HEK293 (cell line): ENCODE results near the gene TRAF2.

Experiments
- TF ChIP-seq, protein P1 (sequence below): fragments of 450-650 bp; formaldehyde crosslinking; IDR thresholded peaks from 2 replicates; pipeline ENCODE4 v1.5.1; 2016; ENCODE audit warnings: missing biosample characterization, missing genetic modification characterization
- TF ChIP-seq, protein P2 (sequence below): fragments of 450-650 bp; formaldehyde crosslinking; IDR thresholded peaks from 2 replicates; pipeline ENCODE4 v1.5.1; 2016; ENCODE audit warnings: missing biosample characterization, missing genetic modification characterization

DNA sequence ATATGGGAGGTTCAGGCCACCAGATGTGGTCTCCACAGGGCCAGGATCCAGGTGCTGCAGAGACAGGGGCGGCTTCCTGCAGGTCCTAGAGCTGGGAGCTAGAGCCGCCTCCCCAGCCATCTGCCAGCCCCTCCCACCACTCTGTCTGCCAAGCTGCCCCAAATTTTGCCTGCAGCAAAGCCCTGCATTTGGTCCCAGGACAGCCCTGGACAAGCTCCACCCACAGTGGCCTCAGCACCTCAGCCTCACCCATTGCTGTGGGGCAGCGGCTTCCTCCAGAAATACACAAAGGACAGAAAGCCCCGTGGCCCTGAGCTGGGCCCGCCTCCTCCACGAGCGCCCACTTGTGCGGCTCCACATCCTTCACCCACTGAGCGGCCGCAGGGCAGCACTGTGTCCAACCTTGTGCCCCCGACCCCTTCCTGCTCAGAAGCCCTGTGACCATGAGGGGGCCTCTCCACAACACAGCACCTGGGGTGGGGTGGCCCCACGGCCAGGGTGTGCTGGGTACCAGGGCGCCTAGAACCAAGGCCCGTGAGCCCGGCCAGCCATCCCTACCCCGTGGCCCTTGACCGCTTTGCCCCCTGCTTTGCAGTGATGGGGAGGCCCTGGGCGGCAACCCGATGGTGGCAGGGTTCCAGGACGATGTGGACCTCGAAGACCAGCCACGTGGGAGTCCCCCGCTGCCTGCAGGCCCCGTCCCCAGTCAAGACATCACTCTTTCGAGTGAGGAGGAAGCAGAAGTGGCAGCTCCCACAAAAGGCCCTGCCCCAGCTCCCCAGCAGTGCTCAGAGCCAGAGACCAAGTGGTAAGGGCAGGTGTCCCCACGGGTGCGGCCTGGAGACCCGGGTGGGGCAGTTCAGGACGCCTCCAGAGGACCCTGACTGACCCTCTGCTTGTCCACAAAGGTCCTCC lies 47.7 kb upstream of the TRAF2 start:
- TF ChIP-seq, protein P1, sequence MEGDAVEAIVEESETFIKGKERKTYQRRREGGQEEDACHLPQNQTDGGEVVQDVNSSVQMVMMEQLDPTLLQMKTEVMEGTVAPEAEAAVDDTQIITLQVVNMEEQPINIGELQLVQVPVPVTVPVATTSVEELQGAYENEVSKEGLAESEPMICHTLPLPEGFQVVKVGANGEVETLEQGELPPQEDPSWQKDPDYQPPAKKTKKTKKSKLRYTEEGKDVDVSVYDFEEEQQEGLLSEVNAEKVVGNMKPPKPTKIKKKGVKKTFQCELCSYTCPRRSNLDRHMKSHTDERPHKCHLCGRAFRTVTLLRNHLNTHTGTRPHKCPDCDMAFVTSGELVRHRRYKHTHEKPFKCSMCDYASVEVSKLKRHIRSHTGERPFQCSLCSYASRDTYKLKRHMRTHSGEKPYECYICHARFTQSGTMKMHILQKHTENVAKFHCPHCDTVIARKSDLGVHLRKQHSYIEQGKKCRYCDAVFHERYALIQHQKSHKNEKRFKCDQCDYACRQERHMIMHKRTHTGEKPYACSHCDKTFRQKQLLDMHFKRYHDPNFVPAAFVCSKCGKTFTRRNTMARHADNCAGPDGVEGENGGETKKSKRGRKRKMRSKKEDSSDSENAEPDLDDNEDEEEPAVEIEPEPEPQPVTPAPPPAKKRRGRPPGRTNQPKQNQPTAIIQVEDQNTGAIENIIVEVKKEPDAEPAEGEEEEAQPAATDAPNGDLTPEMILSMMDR: no peak
- TF ChIP-seq, protein P2, sequence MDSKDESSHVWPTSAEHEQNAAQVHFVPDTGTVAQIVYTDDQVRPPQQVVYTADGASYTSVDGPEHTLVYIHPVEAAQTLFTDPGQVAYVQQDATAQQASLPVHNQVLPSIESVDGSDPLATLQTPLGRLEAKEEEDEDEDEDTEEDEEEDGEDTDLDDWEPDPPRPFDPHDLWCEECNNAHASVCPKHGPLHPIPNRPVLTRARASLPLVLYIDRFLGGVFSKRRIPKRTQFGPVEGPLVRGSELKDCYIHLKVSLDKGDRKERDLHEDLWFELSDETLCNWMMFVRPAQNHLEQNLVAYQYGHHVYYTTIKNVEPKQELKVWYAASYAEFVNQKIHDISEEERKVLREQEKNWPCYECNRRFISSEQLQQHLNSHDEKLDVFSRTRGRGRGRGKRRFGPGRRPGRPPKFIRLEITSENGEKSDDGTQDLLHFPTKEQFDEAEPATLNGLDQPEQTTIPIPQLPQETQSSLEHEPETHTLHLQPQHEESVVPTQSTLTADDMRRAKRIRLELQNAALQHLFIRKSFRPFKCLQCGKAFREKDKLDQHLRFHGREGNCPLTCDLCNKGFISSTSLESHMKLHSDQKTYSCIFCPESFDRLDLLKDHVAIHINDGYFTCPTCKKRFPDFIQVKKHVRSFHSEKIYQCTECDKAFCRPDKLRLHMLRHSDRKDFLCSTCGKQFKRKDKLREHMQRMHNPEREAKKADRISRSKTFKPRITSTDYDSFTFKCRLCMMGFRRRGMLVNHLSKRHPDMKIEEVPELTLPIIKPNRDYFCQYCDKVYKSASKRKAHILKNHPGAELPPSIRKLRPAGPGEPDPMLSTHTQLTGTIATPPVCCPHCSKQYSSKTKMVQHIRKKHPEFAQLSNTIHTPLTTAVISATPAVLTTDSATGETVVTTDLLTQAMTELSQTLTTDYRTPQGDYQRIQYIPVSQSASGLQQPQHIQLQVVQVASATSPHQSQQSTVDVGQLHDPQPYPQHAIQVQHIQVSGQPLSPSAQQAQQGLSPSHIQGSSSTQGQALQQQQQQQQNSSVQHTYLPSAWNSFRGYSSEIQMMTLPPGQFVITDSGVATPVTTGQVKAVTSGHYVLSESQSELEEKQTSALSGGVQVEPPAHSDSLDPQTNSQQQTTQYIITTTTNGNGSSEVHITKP (tag by site-specific recombination): no peak
